AG04450 (cell line): Measurements from ENCODE around the gene NKTR. TPM values are rescaled to one million over a fixed set of nuclear protein-coding genes. Genes with fewer than 3 reads are reported as not detected.
"Not testable (repeated sequence)": the region's sequence is repeated elsewhere in the genome, so short reads cannot be mapped to it uniquely, and the experiment has no call there.

ENCODE experiments used
- CTCF ChIA-PET: fragments of 300-600, 350-600 bp; formaldehyde crosslinking; extraction: SDS; loops from one replicate; lab custom pipeline; 2022; ENCODE audit warnings: antibody characterized with exemption, inconsistent platforms; lab: Charles Lee
- POLR2A ChIA-PET: fragments of 350-600 bp; formaldehyde crosslinking; extraction: SDS; loops from one replicate; lab custom pipeline; 2021; ENCODE audit warnings: antibody characterized with exemption, inconsistent platforms; lab: Yijun Ruan, JAX
- DNase-seq: peaks from one replicate; pipeline ENCODE4 v3.0.0-alpha.2; 2011; ENCODE audit warnings: low read depth, low spot score
- H3K27ac ChIP-seq: one replicate; pipeline ENCODE4 v1.5.1; 2012; ENCODE audit warnings: low read depth, low read length, control low read depth
- H3K27me3 ChIP-seq: one replicate; pipeline ENCODE4 v1.6.0; 2012; ENCODE audit warnings: low read length; ENCODE audit not compliant: control insufficient read depth, insufficient read depth
- H3K4me3 ChIP-seq: 2 replicates; pipeline ENCODE4 v1.5.1; 2011; ENCODE audit warnings: mild to moderate bottlenecking, low read depth, low read length, control low read depth
- H3K9me3 ChIP-seq: 2 replicates; pipeline ENCODE4 v1.5.1; 2012; ENCODE audit warnings: low read length; ENCODE audit not compliant: control insufficient read depth, insufficient read depth
- polyA plus RNA-seq: library from polyadenylated mRNA; depleted of rRNA; stranded (reverse); fragments of >200 nt; gene quantifications from 2 replicates; pipeline ENCODE4 v1.2.3, GENCODE V29; 2011
- TF ChIP-seq, protein P1 (sequence below): IDR thresholded peaks from 2 replicates; pipeline ENCODE4 v1.5.1; 2011; ENCODE audit warnings: low read depth, low read length, control low read depth, inconsistent platforms

NKTR gene
- polyA plus RNA-seq, 1 experiment, result 56.2 TPM

DNA sequence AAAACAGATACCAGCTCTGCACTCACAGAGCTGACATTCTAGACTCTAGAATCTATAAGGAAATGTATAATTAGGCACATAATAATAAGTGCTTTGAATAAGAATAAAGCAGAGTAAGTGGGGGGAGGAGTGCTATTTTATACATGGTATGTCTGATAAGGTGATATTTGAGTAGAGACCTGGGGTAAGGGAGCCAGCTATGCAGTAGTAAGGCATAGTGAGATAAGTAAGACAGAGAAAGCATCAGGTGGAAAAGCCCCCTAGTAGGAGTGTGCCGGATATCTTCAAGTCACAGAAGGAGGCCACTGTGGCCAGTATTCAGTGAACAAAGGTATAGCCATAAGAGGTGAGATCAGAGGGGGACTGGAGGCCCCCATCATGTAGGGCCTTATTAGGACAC lies 6.9 kb upstream of the NKTR start:
- CTCF ChIA-PET, result interaction anchor here (1.1 kb wide), 1 partner anchor 46 kb away, joined by 3 read pairs; no protein-coding TSS in a partner anchor
- no peak overlapping the region for H3K27ac ChIP-seq
- TF ChIP-seq, protein P1, sequence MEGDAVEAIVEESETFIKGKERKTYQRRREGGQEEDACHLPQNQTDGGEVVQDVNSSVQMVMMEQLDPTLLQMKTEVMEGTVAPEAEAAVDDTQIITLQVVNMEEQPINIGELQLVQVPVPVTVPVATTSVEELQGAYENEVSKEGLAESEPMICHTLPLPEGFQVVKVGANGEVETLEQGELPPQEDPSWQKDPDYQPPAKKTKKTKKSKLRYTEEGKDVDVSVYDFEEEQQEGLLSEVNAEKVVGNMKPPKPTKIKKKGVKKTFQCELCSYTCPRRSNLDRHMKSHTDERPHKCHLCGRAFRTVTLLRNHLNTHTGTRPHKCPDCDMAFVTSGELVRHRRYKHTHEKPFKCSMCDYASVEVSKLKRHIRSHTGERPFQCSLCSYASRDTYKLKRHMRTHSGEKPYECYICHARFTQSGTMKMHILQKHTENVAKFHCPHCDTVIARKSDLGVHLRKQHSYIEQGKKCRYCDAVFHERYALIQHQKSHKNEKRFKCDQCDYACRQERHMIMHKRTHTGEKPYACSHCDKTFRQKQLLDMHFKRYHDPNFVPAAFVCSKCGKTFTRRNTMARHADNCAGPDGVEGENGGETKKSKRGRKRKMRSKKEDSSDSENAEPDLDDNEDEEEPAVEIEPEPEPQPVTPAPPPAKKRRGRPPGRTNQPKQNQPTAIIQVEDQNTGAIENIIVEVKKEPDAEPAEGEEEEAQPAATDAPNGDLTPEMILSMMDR, result no peak
- H3K4me3 ChIP-seq, result no peak overlapping the region
- H3K27me3 ChIP-seq, result no peaks in the 10 kb centered on the region
- DNase-seq, result no peak
- no peaks in the 10 kb centered on the region for H3K9me3 ChIP-seq
- POLR2A ChIA-PET, result no interaction called here

DNA sequence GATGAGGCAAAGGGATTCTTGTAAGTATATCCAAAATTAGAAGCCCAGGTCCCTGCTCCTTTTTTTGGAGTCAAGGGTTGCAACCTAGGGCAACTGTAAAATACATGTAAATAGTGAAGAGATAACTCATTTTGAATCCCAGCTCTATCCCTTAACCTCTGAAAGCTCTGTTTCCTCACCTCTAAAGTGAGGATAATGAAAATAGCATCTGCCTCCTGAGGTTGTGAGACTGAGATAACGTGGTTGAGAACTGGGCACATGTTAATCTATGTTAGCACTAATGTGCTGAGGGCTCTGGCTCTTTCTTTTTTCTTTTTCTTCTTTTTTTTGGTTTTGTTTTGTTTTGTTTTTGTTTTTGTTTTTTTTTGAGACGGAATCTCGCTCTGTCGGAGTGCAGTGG lies 4.8 kb upstream of the NKTR start:
- Histone ChIP-seq H3K9me3 (no peaks in the 10 kb centered on the region), H3K4me3 (no peak overlapping the region), H3K27me3 (no peaks in the 10 kb centered on the region), H3K27ac (no peak overlapping the region)
- CTCF ChIA-PET, result no interaction called here
- TF ChIP-seq, protein P1, result no peak
- POLR2A ChIA-PET, result no interaction called here
- DNase-seq, result no peak

DNA sequence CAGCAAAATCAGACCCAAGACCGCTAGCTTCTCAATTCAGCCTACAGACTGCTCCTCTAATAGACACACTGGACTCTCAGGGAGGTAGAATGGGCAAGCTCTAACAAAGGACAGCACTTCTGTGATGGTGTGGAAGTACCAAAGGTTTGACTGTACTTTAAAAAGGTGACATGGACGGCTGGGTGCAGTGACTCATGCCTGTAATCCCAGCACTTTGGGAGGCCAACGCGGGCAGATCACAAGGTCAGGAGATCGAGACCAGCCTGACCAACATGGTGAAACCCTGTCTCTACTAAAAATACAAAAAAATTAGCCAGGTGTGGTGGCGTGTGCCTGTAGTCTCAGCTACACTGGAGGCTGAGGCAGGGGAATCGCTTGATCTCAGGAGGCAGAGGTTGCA lies 3.4 kb upstream of the NKTR start:
- CTCF ChIA-PET, result interaction anchor here (0.7 kb wide), 2 partner anchors 203 to 242 kb away, joined by 3 to 4 read pairs; no protein-coding TSS in a partner anchor
- H3K27ac ChIP-seq, POLR2A ChIA-PET: not testable (repeated sequence)

DNA sequence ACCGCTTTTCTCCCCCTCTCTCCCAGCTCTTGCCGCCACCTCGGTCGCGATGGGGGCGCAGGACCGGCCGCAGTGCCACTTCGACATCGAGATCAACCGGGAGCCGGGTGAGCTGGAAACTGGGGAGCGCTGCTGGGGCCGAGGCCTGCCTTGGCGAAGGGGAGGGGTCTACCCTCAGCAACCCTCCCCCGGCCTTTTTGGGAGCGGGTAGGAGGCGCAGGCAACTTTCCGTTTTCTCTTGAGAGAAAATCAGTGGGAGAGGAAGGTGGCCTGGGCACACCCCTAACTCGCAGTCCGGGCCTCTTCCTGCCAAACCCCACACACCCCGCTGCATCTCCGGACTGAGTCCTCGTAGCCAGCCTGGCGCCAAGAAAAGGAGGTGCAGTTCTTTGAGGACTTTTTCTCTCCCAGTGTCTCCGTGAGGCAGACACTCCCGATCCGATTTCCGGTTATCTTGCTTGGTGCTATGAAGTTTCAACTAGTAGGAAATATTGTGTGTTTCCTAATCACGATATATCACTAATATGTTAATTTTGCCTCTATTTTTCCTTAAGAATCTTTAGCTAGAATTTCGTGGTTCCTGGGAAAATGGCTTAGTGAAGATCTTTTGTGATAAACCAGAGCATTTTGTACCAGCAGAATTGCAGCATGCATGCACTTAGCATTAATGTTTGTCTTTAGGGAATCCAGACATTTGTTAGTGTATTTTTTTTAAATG lies 631 bp downstream of the NKTR start:
- peak; percentile 33 for DNase-seq
- Histone ChIP-seq H3K27ac (peak overlapping the region; percentile 90), H3K4me3 (peak overlapping the region; percentile 85), H3K27me3 (no peaks in the 10 kb centered on the region), H3K9me3 (peaks cover 2% of the 10 kb centered on the region; the same call in 1 of the 2 replicates)
- ChIA-PET CTCF (interaction anchor here (0.9 to 2.8 kb wide), 9 partner anchors 10 to 230 kb away, joined by 3 to 14 read pairs (median 4); partner anchors contain the start of gene SS18L2), POLR2A (interaction anchor here (0.7 to 2.0 kb wide), 6 partner anchors 10 to 100 kb away, joined by 3 to 18 read pairs (median 7); partner anchors contain the start of genes SEC22C and SS18L2)
- TF ChIP-seq, protein P1, result 0 out of 2 replicates have a peak, but pooled peaks have one; percentile 2

More for the DNA sequence above, 3.4 kb upstream of the NKTR start:
- not testable (repeated sequence) for H3K4me3 ChIP-seq, DNase-seq, H3K9me3 ChIP-seq, H3K27me3 ChIP-seq

DNA sequence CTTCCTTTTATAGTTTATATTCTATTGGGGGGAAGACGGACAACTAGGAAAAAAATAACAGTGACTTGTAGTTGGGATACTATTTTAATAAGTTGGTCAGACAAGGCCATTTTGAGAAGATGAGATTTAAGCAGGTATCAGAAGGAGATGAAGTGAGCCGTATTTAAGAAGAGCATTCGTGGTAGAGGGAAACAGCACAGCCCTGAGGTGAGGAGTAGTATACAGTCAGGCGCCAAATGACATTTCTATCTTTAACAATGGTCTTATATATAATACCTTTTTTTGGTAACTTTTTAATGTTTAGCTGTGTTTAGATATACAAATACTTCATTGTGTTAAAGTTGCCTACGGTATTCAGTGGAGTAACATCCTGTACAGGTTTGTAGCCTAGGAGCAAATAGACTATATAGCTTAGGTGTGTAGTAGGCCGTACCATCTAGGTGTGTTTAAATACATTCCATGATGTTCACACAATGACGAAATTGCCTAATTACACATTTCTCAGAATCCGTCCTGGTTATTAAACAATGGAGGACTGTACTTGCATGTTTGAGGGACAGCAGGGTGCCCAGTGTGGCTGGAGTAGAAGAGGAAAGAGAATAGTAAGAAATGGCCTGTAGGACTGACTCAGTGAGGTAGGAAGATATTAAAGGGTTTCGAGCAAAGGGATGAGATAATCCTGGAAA lies 1.6 kb downstream of the NKTR start:
- Histone ChIP-seq H3K27me3 (no peaks in the 10 kb centered on the region), H3K9me3 (peaks cover 2% of the 10 kb centered on the region; the same call in 1 of the 2 replicates), H3K27ac (no peak overlapping the region), H3K4me3 (peak overlapping the region; percentile 85)
- POLR2A ChIA-PET, result interaction anchor here (1.7 to 2.0 kb wide), 2 partner anchors 11 to 50 kb away, joined by 7 to 18 read pairs; partner anchors contain the start of gene SS18L2
- DNase-seq, result no peak
- TF ChIP-seq, protein P1, result peak; percentile 39; the same call in 1 of the 2 replicates
- CTCF ChIA-PET, result interaction anchor here (0.9 to 2.8 kb wide), 8 partner anchors 9 to 177 kb away, joined by 3 to 14 read pairs (median 3); partner anchors contain the start of gene SS18L2
